C4-2B (cell line): Measurements from ENCODE around the gene THEMIS.

Experiments
- CTCF ChIP-seq: fragments of 450-650 bp; conservative IDR thresholded peaks from 2 replicates; pipeline ENCODE4 v1.5.1; 2017; ENCODE audit warnings: mild to moderate bottlenecking
- ZFX ChIP-seq: fragments of 450-650 bp; IDR thresholded peaks from 2 replicates; pipeline ENCODE4 v1.6.1; 2017

DNA sequence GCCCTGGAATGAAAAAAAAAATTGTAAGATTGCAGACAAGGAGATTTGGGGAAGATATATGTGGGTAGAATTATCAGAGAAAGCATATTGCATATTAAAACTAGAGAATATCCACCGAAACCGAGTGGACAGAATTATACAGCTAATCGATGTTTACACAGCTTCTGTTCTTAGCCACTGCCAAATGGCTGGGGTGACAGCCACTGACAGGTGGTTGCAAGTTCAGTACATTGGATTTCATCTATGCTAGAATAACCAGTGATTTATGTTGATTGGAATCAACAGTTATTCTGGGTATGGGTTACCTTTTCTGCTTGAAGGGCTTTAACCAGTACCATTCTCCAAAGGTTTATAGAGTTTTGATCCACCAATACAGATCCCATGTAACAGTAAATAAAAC lies 48.4 kb upstream of the THEMIS start:
- no peak for TF ChIP-seq CTCF
- no peak for TF ChIP-seq ZFX
